HG03460 (cell line): ENCODE measurements around the gene FADS2.
A peak's percentile ranks its signal among the peaks of the same experiment; 100 is the strongest.

Experiments
- ATAC-seq: cut with Tn5 transposase; IDR thresholded peaks from one replicate; pipeline ENCODE4 v1.9.1; 2021; ENCODE audit not compliant: unreplicated experiment

FADS2 gene

DNA sequence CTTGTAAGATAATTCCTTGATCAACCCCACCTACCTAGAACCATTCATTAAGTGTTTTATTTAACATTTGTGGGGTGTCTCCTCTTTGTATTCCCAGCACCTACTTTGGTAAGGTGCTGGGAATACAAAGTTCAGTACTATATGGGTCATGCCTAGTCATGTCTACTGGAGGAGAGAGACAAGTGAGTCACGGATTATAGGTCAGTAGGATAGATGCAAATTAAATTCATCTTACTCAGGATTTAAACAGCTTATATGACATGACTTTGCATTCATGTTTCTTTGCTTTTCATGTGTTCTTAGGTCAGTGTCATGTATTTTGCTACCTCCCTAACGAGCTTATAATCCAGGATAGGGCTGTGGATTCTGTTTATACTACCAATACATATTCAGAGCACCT is 7.9 kb upstream of the FADS2 start:
- no peak for ATAC-seq

DNA sequence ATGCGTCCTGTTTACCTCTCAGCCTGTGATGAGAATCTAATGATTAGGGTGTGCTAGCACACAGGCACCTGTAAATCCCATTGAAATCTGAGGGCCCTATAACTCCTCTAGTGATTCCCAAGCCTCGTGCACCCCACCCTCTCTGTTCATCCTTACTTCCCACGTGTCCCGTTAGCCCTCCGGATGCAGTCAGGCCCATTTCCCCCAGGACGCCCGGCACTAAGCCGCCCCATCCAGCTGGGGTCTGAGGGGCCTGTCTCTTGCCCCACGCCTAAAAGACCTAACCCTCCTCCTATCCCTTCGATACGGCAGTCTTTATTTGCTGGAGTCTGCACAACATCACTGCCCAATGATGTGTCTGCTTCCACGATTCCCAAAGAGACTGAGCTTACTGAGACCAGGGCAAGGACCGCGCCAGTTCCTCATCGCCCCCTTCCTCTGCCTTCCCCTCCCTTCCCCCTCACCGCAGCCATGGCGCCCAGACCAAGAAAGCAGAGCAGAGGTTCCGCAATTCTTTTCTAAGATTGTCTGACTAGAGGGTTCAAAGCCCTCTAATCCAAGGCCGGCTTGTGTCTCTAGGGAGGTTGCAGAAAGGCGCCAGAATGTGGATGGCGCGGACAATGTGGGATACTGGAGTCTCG is 1.1 kb upstream of the FADS2 start:
- ATAC-seq, result peak; percentile 7

DNA sequence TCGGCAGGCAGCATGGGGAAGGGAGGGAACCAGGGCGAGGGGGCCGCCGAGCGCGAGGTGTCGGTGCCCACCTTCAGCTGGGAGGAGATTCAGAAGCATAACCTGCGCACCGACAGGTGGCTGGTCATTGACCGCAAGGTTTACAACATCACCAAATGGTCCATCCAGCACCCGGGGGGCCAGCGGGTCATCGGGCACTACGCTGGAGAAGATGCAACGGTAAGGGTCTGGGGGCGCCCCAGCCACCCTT is 204 bp downstream of the FADS2 start:
- ATAC-seq, result no peak

DNA sequence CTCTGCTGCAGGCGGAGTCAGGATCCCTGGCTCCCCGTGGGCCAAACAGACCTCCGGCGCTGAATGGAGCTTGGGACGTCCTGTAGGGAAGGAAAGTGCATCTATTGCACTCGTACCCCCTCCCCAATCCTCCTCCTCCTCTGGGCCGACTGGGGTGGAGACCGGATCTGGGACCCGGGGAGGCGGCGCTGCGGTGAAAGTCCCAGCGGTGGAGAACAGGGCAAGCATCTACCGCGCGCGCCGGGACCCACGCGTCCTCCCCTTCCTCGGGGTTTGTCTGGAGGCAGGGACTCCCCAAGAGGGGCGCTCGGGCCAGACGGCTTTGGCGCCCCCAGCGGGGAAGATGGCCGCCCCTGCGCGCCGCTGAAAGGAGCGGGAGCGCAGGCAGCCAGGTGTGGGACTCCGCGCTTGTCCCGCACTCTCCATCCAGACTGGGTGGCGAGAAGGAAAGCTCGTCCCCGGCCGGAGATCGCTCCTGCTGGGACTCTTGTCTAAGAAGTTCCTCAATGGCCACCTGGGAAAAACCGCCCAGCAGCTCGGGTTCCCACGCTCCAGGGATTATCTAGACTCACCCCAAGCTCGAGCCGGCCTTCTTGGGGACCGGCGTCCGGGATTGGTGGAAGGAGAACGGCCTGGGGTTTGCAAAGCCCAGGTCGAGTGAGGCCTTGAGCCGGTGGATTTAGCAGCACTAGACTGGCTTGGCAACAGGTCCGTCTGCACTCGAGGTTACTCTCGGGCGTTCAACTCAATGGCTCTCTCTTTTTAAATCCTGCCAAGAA is 718 bp downstream of the FADS2 start:
- ATAC-seq, result peak; percentile 23

DNA sequence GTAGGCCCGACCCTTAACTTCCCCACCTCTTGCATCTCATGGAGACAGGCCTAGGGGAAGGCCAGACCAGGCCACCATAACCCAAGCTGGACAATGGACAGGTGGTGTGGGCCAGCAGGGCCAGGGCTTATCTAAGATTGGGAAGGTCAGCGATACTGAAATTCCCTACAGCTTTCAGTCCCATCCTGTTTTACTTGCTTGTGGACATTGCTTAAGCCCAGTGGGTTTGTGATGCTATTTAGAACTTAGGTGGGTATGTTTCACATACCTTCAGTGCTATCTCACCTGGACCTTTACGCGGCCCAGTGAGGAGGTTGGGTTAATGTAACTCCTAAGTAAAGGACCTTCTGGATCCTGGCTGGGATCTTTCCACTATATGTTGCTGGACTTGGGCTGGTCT is 1.7 kb downstream of the FADS2 start:
- ATAC-seq, result no peak

DNA sequence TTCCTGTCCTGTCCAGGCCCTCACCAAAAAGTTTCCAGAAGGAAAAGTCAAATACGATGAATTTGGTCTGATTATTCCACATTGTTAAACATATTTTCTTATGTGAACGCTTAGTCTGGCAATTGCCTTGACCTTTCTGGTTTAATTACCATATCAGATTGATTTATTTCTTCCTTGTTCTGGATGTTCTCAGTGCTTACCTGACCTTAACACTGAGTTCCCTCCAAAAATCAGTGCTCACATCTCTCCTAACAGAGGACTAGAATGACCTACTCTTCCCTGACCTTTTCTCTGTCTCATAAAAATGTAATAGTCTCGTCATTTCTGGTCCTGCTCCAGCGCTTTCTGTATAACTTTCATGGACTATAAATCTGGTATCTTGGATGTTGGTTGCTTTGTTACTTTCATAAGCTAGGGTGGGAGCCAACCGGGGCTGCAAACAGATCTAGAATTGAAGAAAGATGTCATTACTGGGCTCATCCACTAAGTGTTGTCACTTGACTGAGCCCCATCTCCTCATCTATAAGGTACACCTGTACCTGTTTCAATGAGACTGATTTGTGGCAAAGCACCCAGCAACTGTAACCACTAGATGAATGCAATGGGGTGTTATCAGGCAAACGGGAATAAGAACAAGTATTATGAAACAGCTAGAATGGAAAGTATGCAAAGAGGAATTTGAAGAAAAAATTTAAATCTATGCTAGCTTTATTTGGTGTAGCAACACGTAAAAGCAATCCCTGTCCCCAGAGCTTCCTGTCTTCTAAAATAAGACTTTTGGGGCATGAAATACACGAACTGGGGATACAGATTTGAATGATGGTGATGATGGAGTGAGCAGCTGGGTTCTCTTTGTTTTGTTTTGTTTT is 2.4 kb downstream of the FADS2 start:
- ATAC-seq, result no peak

DNA sequence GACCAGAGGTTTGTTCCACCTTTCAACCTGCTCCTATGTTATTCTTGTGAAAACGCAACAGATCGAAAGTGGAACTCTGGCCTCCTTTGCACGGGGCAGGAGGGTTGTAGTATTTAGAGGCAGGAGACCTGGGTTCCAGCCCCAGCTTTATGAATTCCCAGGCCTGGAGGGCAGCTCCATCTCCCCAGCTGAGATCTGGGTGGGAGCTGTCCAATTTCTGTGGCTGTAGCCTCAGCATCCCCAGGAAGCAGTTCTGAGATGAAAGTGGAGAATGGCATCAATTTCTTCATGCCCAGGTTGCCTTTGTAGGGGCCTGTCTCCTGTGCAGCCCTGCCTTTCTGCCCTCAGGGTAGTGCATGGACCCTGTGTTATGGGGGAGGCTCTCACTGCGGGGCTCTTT is 4.1 kb downstream of the FADS2 start:
- no peak for ATAC-seq

DNA sequence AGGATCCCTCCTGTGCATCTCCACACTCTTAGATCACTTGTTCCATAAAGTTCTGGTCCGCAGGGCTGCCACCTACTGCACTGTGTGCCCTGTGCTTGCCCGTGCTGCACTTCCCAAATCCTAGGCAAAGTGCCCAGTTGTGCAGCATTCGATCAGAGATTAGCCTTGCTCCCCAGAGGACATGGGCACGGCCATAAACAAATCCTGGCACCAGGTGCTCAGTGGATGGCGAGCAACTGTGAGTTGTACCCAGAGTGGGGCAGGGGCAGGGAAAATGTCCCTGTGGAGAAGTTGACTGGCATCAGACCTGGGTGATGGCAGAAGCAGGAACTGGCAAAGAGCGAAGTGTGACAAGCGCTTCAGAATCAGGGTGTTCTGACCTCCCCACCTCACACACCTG is 4.7 kb downstream of the FADS2 start:
- ATAC-seq, result no peak

DNA sequence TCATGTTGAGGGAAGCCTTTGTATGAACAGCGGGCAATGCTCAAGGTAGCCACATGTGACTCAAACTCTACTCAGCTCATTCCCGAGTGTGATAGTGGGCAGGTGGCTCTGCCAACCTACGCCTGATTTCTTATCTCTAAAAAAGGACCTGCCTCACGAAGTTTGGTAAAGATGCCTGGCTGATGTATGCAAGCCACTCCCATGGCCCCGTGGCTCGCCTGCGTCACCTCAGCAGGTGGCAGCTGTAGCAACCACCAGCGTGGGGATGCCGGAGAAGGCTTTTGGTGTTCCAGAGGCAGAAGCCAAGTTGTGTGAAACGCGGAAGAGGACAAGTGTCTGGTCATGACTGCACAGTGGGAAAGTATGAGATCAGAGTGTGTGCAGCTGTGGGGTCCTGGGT is 5.4 kb downstream of the FADS2 start:
- ATAC-seq, result no peak

DNA sequence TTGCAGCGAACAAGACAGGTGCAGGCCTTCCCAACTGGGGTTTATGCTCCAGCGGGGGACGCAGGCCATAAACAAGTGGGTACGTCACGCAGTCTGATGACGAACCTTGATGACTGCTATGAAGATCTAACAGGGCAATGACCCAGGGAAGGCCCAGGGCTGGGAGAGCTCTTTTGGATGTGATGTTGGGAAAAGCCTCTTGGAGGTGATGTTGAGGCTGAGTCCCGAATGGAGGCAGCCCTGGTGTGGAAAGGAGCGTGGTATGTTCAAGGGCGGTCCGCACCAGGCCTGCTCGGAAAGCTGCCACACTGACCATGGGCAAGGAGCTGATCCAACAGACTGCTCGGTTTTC is 5.8 kb downstream of the FADS2 start:
- ATAC-seq, result no peak

DNA sequence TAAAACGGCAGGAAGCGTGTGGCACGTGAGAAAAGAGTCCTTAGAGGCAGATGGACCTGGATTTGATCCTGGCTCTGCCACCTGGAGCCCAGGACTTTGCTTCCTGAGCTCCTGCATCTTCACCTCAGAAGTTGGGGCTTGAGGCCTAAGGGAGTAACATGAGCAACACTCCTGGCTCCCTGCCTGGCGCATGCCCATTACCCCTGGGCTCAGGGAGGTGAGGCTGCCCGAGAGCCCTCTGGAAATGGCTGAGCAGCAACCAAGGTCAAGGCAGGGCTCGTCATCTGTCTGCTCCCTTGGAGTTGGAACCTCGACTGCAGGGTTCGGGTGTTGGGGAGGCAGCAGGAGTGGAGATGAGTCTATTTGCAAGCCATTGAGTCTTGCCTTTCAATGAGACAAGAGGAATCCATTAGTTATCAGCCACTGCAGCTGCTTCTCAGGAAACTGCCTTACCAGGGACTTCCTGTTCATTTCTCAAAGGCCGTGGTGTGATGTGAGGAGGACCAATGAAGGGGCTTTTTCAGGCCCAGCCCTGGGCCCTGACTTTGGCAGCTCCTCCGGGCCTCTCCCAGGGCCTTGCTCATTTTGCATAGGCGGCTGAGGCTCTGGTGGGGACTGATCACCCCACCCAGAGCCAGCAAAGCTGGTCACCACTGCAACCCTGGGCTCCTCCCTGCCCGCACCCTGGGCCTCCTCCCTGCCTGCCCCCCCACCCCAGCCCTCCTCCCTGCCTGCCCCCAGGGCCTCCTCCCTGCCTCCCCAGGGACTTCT is 6.4 kb downstream of the FADS2 start:
- peak; percentile 89 for ATAC-seq

DNA sequence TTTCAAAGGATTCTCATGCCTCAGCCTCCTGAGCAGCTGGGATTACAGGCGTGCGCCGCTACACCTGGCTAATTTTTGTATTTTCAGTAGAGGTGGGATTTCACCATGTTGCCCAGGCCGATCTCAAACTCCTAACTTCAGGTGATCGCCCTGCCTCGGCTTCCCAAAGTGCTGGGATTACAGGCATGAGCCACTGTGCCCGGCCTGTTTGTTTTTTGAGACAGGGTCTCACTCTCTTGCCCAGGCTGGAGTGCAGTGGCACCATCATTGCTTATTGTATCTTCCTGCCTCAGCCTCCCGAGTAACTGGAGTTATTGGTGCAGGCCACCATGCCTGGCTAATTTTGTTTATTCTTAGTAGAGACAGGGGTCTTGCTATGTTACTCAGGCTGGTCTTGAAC is 8.1 kb downstream of the FADS2 start:
- ATAC-seq, result no peak

DNA sequence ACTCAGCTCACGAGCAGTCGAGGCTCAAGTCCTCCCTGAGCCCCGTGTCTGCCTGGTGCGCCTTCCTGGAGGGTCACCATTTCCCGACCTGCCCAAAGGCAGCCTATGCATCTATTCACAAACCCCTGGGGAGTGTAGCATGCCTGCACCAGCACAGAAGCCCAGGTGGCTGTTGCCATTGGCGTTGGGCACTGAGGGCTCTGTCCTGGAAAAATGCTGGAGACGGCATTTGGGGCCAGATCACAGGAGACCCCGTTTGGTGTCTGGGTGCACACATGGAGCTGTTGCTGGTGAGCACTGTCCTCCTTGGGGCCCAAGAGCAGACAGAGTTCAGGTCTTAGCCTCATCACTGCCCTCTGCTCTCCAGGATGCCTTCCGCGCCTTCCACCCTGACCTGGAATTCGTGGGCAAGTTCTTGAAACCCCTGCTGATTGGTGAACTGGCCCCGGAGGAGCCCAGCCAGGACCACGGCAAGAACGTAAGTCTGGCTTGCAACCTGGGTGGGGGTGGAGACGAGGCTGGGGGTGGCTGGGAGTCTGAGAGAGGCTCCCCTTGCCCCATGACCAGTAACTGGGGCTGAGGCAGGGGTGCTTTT is 9.4 kb downstream of the FADS2 start:
- ATAC-seq, result no peak

DNA sequence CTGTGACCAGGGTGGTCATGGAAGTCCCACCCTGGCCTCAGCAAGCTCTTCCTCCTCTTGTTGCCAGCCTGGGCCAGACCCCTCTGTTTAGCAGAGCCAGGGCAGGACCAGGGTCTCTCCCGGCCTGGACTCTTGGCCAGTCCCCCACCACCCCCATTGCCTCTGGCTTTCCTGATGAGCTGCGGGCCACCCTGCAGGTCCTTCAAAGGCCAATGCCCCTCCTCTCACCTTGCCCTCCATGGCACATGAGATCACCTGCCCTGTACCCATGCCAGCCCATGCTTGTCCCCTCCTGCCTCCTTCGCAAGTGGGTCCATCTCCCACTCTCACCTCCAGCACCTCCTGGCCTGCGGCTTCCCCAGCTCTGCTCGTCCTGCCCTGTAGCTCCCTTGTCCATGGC is 10.4 kb downstream of the FADS2 start:
- ATAC-seq, result no peak

DNA sequence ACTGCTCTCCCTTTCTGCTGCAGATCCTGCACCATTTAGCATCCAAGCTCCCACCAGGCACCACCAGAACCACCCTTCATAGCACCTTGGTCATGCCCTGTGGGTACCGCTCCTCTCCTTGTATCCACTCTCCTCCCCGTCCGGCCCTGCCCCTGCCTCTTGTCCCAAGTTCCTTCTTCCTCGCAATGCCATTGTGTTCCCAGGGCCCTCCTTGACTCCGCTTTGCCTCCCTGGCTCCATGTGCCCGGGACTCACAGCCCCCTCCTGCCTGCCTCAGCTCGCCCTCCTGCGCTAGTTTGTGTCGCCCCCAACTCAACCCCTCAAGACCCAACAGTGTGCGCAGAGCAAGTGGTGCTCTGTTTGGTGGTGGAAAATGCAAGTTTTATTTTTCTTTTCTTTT is 10.8 kb downstream of the FADS2 start:
- ATAC-seq, result no peak

DNA sequence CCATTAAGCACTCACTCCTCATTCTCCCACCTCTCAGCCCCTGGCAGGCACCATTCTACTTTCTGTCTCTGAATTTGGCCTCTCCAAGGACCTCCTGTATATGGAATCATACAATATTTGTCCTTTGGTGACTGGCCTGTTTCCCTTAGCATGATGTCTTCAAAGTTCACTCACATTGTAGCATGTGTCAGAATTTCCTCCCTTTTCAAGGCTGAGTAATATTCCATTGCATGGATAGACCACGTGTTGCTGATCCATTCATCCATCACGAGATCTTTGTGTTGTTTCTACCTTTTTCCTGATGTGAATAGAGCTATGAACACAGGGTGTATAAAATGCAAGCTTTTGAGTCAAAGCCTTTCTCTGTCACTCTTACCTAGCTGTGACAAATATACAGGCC is 11.6 kb downstream of the FADS2 start:
- no peak for ATAC-seq

DNA sequence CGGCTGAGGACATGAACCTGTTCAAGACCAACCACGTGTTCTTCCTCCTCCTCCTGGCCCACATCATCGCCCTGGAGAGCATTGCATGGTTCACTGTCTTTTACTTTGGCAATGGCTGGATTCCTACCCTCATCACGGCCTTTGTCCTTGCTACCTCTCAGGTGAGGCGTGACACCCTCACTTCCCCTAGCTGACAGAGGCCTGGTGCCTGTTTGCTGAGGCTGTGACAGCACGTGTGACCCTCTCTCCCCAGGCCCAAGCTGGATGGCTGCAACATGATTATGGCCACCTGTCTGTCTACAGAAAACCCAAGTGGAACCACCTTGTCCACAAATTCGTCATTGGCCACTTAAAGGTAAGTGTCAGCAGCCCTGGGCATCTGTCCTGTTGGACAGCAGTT is 12.3 kb downstream of the FADS2 start:
- no peak for ATAC-seq

DNA sequence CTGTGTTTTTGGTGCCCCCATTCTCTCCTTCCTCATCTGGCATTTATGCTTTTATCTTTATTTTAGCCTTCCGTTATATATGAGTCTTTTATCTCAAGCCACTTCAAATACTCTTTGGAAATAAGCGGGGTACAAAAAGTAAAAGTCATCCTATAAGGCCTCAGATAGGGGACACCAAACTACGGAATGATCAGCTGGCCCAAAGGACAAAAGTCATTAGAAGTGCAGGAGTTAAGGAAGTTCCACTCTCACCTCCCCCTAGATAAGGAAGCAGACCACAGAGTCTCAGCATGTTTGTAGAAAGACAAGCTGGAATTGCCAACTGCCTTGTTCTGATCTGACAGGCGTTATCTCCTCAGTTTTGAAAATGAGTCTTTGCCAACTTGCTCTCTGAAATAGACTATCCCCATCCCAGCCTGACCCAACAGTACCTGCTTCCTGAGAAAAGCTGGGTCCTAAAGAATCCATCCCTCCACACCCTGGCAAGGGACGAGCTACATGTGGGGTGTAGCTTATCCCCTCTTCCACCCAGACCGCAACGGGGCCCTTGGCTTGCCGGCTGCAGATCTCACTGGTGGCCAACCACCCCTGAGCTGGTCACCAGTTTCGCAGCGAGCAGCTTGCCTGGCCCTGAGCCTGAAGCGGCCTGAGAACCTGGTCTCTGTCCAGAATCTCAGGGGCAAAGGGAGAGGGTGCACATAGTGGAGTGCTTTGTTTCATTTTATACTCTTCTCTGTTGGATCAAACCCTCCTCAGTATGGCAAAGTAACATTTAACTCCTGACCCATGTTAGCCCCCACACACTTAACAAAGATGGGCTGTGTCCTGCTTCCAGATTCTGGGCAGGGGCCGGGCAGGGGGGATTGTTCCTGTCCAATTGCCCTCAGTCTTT is 13.8 kb downstream of the FADS2 start:
- ATAC-seq, result no peak

DNA sequence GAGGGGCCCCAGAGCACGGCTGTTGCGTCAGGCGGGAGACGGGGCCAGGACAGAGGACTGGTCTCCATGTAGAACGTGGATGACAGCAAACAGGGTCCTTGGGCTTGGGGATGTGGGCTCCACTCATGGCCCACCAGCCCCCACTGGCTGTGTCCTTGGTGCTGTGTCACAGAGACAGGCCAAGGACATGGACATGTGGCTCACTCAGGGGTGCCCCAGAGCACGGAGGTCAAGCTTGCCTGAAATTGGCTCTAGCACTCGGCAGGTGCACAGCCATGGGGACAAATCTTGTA is 14.4 kb downstream of the FADS2 start:
- ATAC-seq, result no peak

DNA sequence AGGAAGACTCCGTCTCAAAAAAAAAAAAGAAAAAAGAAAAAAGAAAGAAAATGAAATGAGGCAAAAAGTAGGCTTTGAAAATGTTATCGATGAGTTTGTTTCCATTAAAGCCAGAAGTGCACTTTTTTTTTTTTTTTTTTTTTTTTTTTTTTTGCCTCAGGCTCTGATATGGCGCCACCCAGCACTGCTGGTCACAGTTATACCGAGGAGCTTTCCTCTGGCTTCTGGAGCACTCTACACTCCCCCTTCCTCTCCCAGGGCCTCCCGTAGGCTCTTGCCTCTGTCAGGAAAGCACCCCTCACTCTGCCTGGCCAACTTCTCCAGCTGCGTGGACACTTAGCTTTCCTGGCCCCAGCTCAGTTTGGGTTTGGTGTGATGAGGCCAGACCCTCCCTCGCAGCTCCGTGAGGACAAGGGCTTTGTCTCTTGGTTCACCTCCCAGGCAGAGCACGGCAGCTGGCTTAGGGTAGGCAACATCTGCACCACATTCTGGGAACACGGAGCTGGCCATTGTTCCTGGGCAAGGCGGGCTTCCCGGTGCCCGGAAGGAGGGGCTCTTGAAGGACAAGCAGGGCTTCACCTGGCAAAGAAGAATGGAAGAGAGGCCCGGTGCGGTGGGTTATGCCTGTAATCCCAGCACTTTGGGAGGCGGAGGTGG is 16.9 kb downstream of the FADS2 start:
- no peak for ATAC-seq
